ENCODE results near the gene KLHDC1. TPM values are rescaled to one million over a fixed set of nuclear protein-coding genes. Genes with fewer than 3 reads are reported as not detected.
A peak's percentile ranks its signal among the peaks of the same experiment; 100 is the strongest.

KLHDC1 gene
- total and polyA plus RNA-seq, 9 of the 15 experiments (the other 6 are each of a cell fraction or from before 2014, with no cell fraction given) = 0.08 to 0.41 (median 0.18) TPM

- CTCF ChIA-PET (ENCODE audit: low intra/inter-chr PET ratio) = no interaction called here
- H3K4me1 ChIP-seq (replicated peaks in 1 of 2; ENCODE audit: control insufficient read depth in 2 of 2, insufficient read depth in 2 of 2, low read length in 2 of 2) = peaks cover 17 to 20% of the 10 kb centered on the region in 2 experiments; a peak in 4 of 5 replicates
- peak overlapping the region; percentile 93 for H3K4me3 ChIP-seq
- TF ChIP-seq ZFP36 (IDR thresholded peaks at IDR 0.05; ENCODE audit: low read depth, low read length, partially characterized antibody) (no peak), YY1 (IDR thresholded peaks at IDR 0.05; ENCODE audit: borderline replicate concordance in 1 of 3, control insufficient read depth in 1 of 3, extremely low read depth in 1 of 3, insufficient read depth in 3 of 3, insufficient read length in 1 of 3, insufficient replicate concordance in 2 of 3, low read depth in 1 of 3, low read length in 2 of 3) (peak in 2 of 3 experiments; percentile 10 to 57), HNRNPK (IDR thresholded peaks at IDR 0.05; ENCODE audit: low read depth, low read length, poor library complexity, severe bottlenecking) (no peak), FOXK1 (CRISPR knock-in tag; IDR thresholded peaks at IDR 0.05; ENCODE audit: borderline replicate concordance) (no peak), PKNOX1 (IDR thresholded peaks at IDR 0.05) (peak; percentile 25; the same call in 1 of the 2 replicates)
- no peaks in the 10 kb centered on the region for H3K9me1 ChIP-seq (ENCODE audit: control insufficient read depth, insufficient read depth, low read length)
- peak overlapping the region; percentile 99 for H3K27ac ChIP-seq (ENCODE audit: extremely low read depth, low read depth, low read length)
- WGBS (ENCODE audit: insufficient coverage, low coverage, missing lambda C conversion rate) = 5% methylated on average over 12 of the region's 15 CpGs
- in situ Hi-C loops (cut with MboI) = loop anchor here (5.0 kb wide), 1 partner anchor 82 kb away; the partner anchor contains the start of gene POLE2
- H3K4me2 ChIP-seq (ENCODE audit: insufficient read depth, low read length) = peak overlapping the region; percentile 95
- no peaks in the 10 kb centered on the region for H3K27me3 ChIP-seq (ENCODE audit: control insufficient read depth in 2 of 2, insufficient read depth in 2 of 2, low read length in 2 of 2)
- H2AFZ ChIP-seq (ENCODE audit: low read depth, low read length) = no peak overlapping the region
- intact Hi-C loops (cut with micrococcal nuclease) = loop anchor here (2.0 to 5.0 kb wide), 2 partner anchors 79 to 137 kb away; no protein-coding TSS in a partner anchor
- H3K79me2 ChIP-seq (ENCODE audit: control insufficient read depth, insufficient read depth, low read length) = peaks cover 32% of the 10 kb centered on the region
- no peaks in the 10 kb centered on the region for H3K9me3 ChIP-seq (replicated peaks; ENCODE audit: control insufficient read depth, insufficient read depth, low read depth, low read length)
- H3K36me3 ChIP-seq (ENCODE audit: control insufficient read depth, insufficient read depth, low read length) = peaks cover under 1% of the 10 kb centered on the region; the same call in 2 of the 3 replicates
- peak overlapping the region; percentile 79 to 94; a peak in 3 of 4 replicates for H3K9ac ChIP-seq (ENCODE audit: insufficient read depth in 1 of 2, low read depth in 2 of 2, low read length in 2 of 2)
- DNase-seq (ENCODE audit: extremely low read depth in 1 of 4, low spot score in 3 of 4) (peak in 1 of 4 experiments; percentile 16), FAIRE-seq (no peak), ATAC-seq (peak; percentile 4; the same call in 1 of the 3 replicates)
- BruUV-seq (replicated peaks) = no TSS peak
- POLR2A ChIA-PET = interaction anchor here (0.6 to 5.4 kb wide), 8 partner anchors 11 to 224 kb away, joined by 3 to 31 read pairs (median 4); partner anchors contain the start of genes MGAT2, POLE2 and RPL36AL
- no peaks in the 10 kb centered on the region for H4K20me1 ChIP-seq (replicated peaks; ENCODE audit: control insufficient read depth, insufficient read depth, low read length)
Observed at GRCh38 chr14:49769581-49770211, 76.8 kb downstream of the KLHDC1 start.

All from K562 (cell line).